Measurements from ENCODE around the gene SLC5A2. TPM values are rescaled to one million over a fixed set of nuclear protein-coding genes. Genes with fewer than 3 reads are reported as not detected.
"Not testable (repeated sequence)": the region's sequence is repeated elsewhere in the genome, so short reads cannot be mapped to it uniquely, and the experiment has no call there.

SLC5A2 gene
- polyA plus RNA-seq, 3 donors = 0.90 to 4.4 (median 3.4) TPM

- H3K27ac ChIP-seq (ENCODE audit: low read depth, low read length) = no peak overlapping the region
- WGBS, 3 donors = 85 to 89% (median 87%) methylated on average over 17 of the region's 17 CpGs
Observed at GRCh38 chr16:31473264-31473984, 9.5 kb upstream of the SLC5A2 start.

- WGBS, 3 donors = 74 to 82% (median 78%) methylated on average over 11 to 12 of the region's 12 CpGs
- no peak overlapping the region for H3K27ac ChIP-seq (ENCODE audit: low read depth, low read length)
Observed at GRCh38 chr16:31474173-31474714, 8.7 kb upstream of the SLC5A2 start.

GRCh38 chr16:31474773-31475738 is 7.9 kb upstream of the SLC5A2 start:
- 91 to 93% (median 92%) methylated on average over 12 of the region's 12 CpGs for WGBS, 3 donors
- no peak overlapping the region for H3K27ac ChIP-seq (ENCODE audit: low read depth, low read length)

GRCh38 chr16:31475946-31476302 is 7.0 kb upstream of the SLC5A2 start:
- WGBS, 3 donors = 27 to 90% (median 77%) methylated on average over 26 of the region's 26 CpGs
- no peak overlapping the region for H3K27ac ChIP-seq (ENCODE audit: low read depth, low read length)

GRCh38 chr16:31476303-31477219 is 6.4 kb upstream of the SLC5A2 start:
- no peak overlapping the region for H3K27ac ChIP-seq (ENCODE audit: low read depth, low read length)
- 19 to 52% (median 52%) methylated on average over 61 to 68 of the region's 68 CpGs for WGBS, 3 donors

- no peak overlapping the region for H3K27ac ChIP-seq (ENCODE audit: low read depth, low read length)
Observed at GRCh38 chr16:31477220-31478216, 5.4 kb upstream of the SLC5A2 start.

GRCh38 chr16:31478956-31479355 is 4.0 kb upstream of the SLC5A2 start:
- no peak overlapping the region for H3K27ac ChIP-seq (ENCODE audit: low read depth, low read length)
- WGBS, 3 donors = 87 to 88% (median 88%) methylated on average over 3 of the region's 3 CpGs

More at GRCh38 chr16:31477220-31478216, 5.4 kb upstream of the SLC5A2 start:
- 16 to 64% (median 55%) methylated on average over 54 to 67 of the region's 67 CpGs for WGBS, 3 donors

GRCh38 chr16:31479751-31480150 is 3.2 kb upstream of the SLC5A2 start:
- 68 to 87% (median 83%) methylated on average over 9 of the region's 9 CpGs for WGBS, 3 donors
- no peak overlapping the region for H3K27ac ChIP-seq (ENCODE audit: low read depth, low read length)

GRCh38 chr16:31480851-31481536 is 1.9 kb upstream of the SLC5A2 start:
- H3K27ac ChIP-seq (ENCODE audit: low read depth, low read length) = no peak overlapping the region
- 16 to 50% (median 18%) methylated on average over 7 of the region's 7 CpGs for WGBS, 3 donors

- WGBS, 3 donors = 86 to 94% (median 92%) methylated on average over 4 of the region's 4 CpGs
- H3K27ac ChIP-seq (ENCODE audit: low read depth, low read length) = not testable (repeated sequence)
Observed at GRCh38 chr16:31484048-31484447, 1.1 kb downstream of the SLC5A2 start.

GRCh38 chr16:31484491-31485171 is 1.7 kb downstream of the SLC5A2 start:
- no peak overlapping the region for H3K27ac ChIP-seq (ENCODE audit: low read depth, low read length)
- 46 to 50% (median 48%) methylated on average over 13 to 14 of the region's 14 CpGs for WGBS, 3 donors

GRCh38 chr16:31485571-31485970 is 2.6 kb downstream of the SLC5A2 start:
- H3K27ac ChIP-seq (ENCODE audit: low read depth, low read length) = no peak overlapping the region
- WGBS, 3 donors = 89 to 95% (median 94%) methylated on average over 17 of the region's 17 CpGs

GRCh38 chr16:31486045-31486444 is 3.1 kb downstream of the SLC5A2 start:
- 96 to 99% (median 96%) methylated on average over 5 of the region's 5 CpGs for WGBS, 3 donors

GRCh38 chr16:31487071-31487719 is 4.3 kb downstream of the SLC5A2 start:
- no peak overlapping the region for H3K27ac ChIP-seq (ENCODE audit: low read depth, low read length)
- 7 to 9% (median 7%) methylated on average over 48 of the region's 48 CpGs for WGBS, 3 donors

More at GRCh38 chr16:31486045-31486444, 3.1 kb downstream of the SLC5A2 start:
- no peak overlapping the region for H3K27ac ChIP-seq (ENCODE audit: low read depth, low read length)

- H3K27ac ChIP-seq (ENCODE audit: low read depth, low read length) = no peak overlapping the region
Observed at GRCh38 chr16:31487720-31488467, 5.0 kb downstream of the SLC5A2 start.

More at GRCh38 chr16:31487720-31488467, 5.0 kb downstream of the SLC5A2 start:
- 1% methylated on average over 60 of the region's 60 CpGs for WGBS, 3 donors
